HepG2 (cell line): Measurements from ENCODE around the gene PTAR1. TPM values are rescaled to one million over a fixed set of nuclear protein-coding genes. Genes with fewer than 3 reads are reported as not detected.
A peak's percentile ranks its signal among the peaks of the same experiment; 100 is the strongest.

Experiments
- CENPX ChIP-seq: sonication (generic); formaldehyde crosslinking; IDR thresholded peaks from 2 replicates; pipeline ENCODE4 v1.9.0; 2021; ENCODE audit warnings: mild to moderate bottlenecking, missing genetic modification reagents, moderate library complexity
- KLF13 ChIP-seq: sonication (generic); formaldehyde crosslinking; IDR thresholded peaks from 2 replicates; pipeline ENCODE4 v1.4.0; 2020; ENCODE audit warnings: mild to moderate bottlenecking, missing genetic modification reagents
- MAFF ChIP-seq: IDR thresholded peaks from 2 replicates; pipeline ENCODE4 v1.6.1; 2011; ENCODE audit warnings: low read depth, low read length, improper control_type of control experiment
- NCOA2 ChIP-seq: sonication (generic); formaldehyde crosslinking; IDR thresholded peaks from 2 replicates; pipeline ENCODE4 v1.8.0; 2022; ENCODE audit warnings: inconsistent platforms
- SIN3B ChIP-seq: fragments of 150-350 bp; IDR thresholded peaks from 2 replicates; pipeline ENCODE4 v1.6.1; 2014; ENCODE audit warnings: low read length
- SIX1 ChIP-seq: sonication (generic); formaldehyde crosslinking; IDR thresholded peaks from 2 replicates; pipeline ENCODE4 v1.4.0; 2020; ENCODE audit warnings: missing genetic modification reagents, borderline replicate concordance
- SNAPC2 ChIP-seq: sonication (generic); formaldehyde crosslinking; IDR thresholded peaks from 2 replicates; pipeline ENCODE4 v1.8.1; 2022; ENCODE audit warnings: mild to moderate bottlenecking, missing genetic modification reagents
- SP1 ChIP-seq, 2 experiments: fragments of 450-650 bp in 1 of 2; sonication (generic) in 1 of 2; formaldehyde crosslinking in 1 of 2; IDR thresholded peaks; 2 replicates each; pipeline versions ENCODE4 v1.4.0 to v1.6.1; 2016 to 2020; ENCODE audit warnings: missing genetic modification reagents in 1 of 2
- ZBTB20 ChIP-seq: sonication (generic); formaldehyde crosslinking; IDR thresholded peaks from 2 replicates; pipeline ENCODE4 v1.8.1; 2023; ENCODE audit warnings: missing genetic modification reagents, low read depth, mild to moderate bottlenecking, borderline replicate concordance
- ZNF282 ChIP-seq: fragments of 450-650 bp; IDR thresholded peaks from 2 replicates; pipeline ENCODE4 v1.6.1; 2018; ENCODE audit not compliant: partially characterized antibody
- ZNF431 ChIP-seq: sonication (generic); formaldehyde crosslinking; IDR thresholded peaks from 2 replicates; pipeline ENCODE4 v1.9.0; 2022; ENCODE audit warnings: missing genetic modification reagents, low read depth, mild to moderate bottlenecking, borderline replicate concordance
- ZNF558 ChIP-seq: sonication (generic); formaldehyde crosslinking; IDR thresholded peaks from 2 replicates; pipeline ENCODE4 v1.9.0; 2022; ENCODE audit warnings: mild to moderate bottlenecking, missing genetic modification reagents, borderline replicate concordance
- ZNF660 ChIP-seq: sonication (generic); formaldehyde crosslinking; IDR thresholded peaks from 2 replicates; pipeline ENCODE4 v1.5.1; 2020; ENCODE audit warnings: mild to moderate bottlenecking, low read depth, missing genetic modification reagents, borderline replicate concordance
- ZNF672 ChIP-seq: sonication (generic); formaldehyde crosslinking; IDR thresholded peaks from 2 replicates; pipeline ENCODE4 v1.8.1; 2022; ENCODE audit warnings: missing genetic modification reagents
- ZNF772 ChIP-seq: sonication (generic); formaldehyde crosslinking; IDR thresholded peaks from 2 replicates; pipeline ENCODE4 v1.5.0; 2020; ENCODE audit warnings: mild to moderate bottlenecking, missing genetic modification reagents
- ZNF790 ChIP-seq: sonication (generic); formaldehyde crosslinking; IDR thresholded peaks from 2 replicates; pipeline ENCODE4 v1.8.0; 2022; ENCODE audit warnings: missing genetic modification reagents, mild to moderate bottlenecking, borderline replicate concordance
- ZSCAN21 ChIP-seq: sonication (generic); formaldehyde crosslinking; IDR thresholded peaks from 2 replicates; pipeline ENCODE4 v1.8.0; 2022; ENCODE audit warnings: mild to moderate bottlenecking, missing genetic modification reagents, moderate library complexity, borderline replicate concordance
- polyA plus RNA-seq, 8 experiments: library from polyadenylated mRNA; depleted of rRNA in 3 of 8; stranded (reverse) in 7 of 8; unstranded in 1 of 8; fragments of >200 nt; fragmentation: Illumina TruSeq in 4 of 8; extraction: Trizol in 4 of 8; gene quantifications; 2 replicates each; pipeline versions ENCODE4 v1.2.1 to v1.2.3, GENCODE V29; 2011 to 2016; ENCODE audit warnings: low read depth in 4 of 8, missing spikeins in 1 of 8, mixed read lengths in 1 of 8; ENCODE audit not compliant: insufficient read depth in 1 of 8
- total RNA-seq, 5 experiments: library from RNA; depleted of rRNA; stranded (reverse); fragments of >200 nt; fragmentation: Illumina TruSeq; extraction: Trizol; gene quantifications; 2 replicates each; pipeline ENCODE4 v1.2.3, GENCODE V29; 2016; ENCODE audit warnings: low read depth in 1 of 5
- TF ChIP-seq, protein P1 (sequence below): IDR thresholded peaks from 2 replicates; pipeline ENCODE4 v1.6.1; 2016; ENCODE audit warnings: missing genetic modification reagents, missing compliant biosample characterization
- TF ChIP-seq, protein P2 (sequence below): IDR thresholded peaks from 2 replicates; pipeline ENCODE4 v1.6.1; 2016; ENCODE audit warnings: mild to moderate bottlenecking
- TF ChIP-seq, protein P3 (sequence below): sonication (generic); formaldehyde crosslinking; IDR thresholded peaks from 2 replicates; pipeline ENCODE4 v1.4.0; 2020; ENCODE audit warnings: missing genetic modification reagents
- TF ChIP-seq, protein P4 (sequence below): sonication (generic); formaldehyde crosslinking; IDR thresholded peaks from 2 replicates; pipeline ENCODE4 v1.8.0; 2022; ENCODE audit warnings: missing genetic modification reagents, mild to moderate bottlenecking, inconsistent platforms, borderline replicate concordance
- TF ChIP-seq, protein P5 (sequence below): sonication (generic); formaldehyde crosslinking; IDR thresholded peaks from 2 replicates; pipeline ENCODE4 v1.4.0; 2020; ENCODE audit warnings: missing genetic modification reagents

The PTAR1 gene
- total and polyA plus RNA-seq, 2 of the 13 experiments (the other 11 are each of a cell fraction or from before 2014, with no cell fraction given) = 26.5 to 42.1 TPM

DNA sequence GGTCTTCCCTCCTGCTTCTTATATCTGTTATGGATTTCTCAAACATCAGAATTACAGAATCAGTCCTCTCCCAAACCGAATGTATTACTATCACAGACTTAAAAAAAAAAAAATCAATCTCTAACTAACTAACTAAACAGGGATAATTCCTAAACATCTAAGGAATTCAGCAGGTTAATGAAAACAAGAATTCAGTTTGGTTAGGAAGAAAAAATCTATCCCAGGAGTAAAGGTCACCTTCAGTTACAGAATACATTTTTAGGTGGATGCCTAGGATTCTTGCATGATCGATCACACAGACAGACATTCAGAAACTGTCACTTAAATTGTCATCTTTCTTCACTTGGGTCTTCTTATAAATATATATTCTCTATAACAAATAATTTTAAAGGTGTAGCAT is 11.5 kb downstream of the PTAR1 start (continued):
- TF ChIP-seq, protein P1, sequence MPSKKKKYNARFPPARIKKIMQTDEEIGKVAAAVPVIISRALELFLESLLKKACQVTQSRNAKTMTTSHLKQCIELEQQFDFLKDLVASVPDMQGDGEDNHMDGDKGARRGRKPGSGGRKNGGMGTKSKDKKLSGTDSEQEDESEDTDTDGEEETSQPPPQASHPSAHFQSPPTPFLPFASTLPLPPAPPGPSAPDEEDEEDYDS (CRISPR knock-in tag) = no peak
- TF ChIP-seq SIN3B (no peak), ZSCAN21 (CRISPR knock-in tag) (no peak), ZNF558 (no peak), KLF13 (CRISPR knock-in tag) (no peak), SP1 (IDR thresholded peaks at IDR 0.05) (no peak), SP1 (CRISPR knock-in tag; IDR thresholded peaks at IDR 0.05) (no peak), SIX1 (CRISPR knock-in tag) (peak; percentile 35; the same call in 1 of the 2 replicates), CENPX (CRISPR knock-in tag) (no peak), NCOA2 (CRISPR knock-in tag) (peak; percentile 83), ZNF282 (no peak), ZNF672 (CRISPR knock-in tag) (no peak), SNAPC2 (CRISPR knock-in tag) (no peak), ZNF772 (CRISPR knock-in tag) (no peak), ZBTB20 (CRISPR knock-in tag) (no peak), MAFF (no peak), ZNF431 (CRISPR knock-in tag) (no peak), ZNF660 (CRISPR knock-in tag) (no peak), ZNF790 (CRISPR knock-in tag) (no peak)
- TF ChIP-seq, protein P2, sequence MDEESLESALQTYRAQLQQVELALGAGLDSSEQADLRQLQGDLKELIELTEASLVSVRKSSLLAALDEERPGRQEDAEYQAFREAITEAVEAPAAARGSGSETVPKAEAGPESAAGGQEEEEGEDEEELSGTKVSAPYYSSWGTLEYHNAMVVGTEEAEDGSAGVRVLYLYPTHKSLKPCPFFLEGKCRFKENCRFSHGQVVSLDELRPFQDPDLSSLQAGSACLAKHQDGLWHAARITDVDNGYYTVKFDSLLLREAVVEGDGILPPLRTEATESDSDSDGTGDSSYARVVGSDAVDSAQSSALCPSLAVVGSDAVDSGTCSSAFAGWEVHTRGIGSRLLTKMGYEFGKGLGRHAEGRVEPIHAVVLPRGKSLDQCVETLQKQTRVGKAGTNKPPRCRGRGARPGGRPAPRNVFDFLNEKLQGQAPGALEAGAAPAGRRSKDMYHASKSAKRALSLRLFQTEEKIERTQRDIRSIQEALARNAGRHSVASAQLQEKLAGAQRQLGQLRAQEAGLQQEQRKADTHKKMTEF = peak; percentile 53
- TF ChIP-seq, protein P3, sequence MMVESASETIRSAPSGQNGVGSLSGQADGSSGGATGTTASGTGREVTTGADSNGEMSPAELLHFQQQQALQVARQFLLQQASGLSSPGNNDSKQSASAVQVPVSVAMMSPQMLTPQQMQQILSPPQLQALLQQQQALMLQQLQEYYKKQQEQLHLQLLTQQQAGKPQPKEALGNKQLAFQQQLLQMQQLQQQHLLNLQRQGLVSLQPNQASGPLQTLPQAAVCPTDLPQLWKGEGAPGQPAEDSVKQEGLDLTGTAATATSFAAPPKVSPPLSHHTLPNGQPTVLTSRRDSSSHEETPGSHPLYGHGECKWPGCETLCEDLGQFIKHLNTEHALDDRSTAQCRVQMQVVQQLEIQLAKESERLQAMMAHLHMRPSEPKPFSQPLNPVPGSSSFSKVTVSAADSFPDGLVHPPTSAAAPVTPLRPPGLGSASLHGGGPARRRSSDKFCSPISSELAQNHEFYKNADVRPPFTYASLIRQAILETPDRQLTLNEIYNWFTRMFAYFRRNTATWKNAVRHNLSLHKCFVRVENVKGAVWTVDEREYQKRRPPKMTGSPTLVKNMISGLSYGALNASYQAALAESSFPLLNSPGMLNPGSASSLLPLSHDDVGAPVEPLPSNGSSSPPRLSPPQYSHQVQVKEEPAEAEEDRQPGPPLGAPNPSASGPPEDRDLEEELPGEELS (CRISPR knock-in tag) = peak; percentile 63
- TF ChIP-seq, protein P4, sequence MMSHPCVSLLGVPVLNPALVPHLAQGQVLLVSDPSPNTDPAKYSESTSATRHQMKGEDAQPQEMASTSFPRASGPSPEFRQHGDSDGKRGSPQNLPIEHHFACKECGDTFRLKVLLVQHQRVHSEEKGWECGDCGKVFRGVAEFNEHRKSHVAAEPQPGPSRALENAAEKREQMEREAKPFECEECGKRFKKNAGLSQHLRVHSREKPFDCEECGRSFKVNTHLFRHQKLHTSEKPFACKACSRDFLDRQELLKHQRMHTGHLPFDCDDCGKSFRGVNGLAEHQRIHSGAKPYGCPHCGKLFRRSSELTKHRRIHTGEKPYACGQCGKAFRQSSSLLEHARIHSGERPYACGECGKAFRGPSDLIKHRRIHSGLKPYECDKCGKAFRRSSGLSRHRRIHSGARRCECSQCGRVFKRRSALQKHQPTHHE (CRISPR knock-in tag) = no peak
- TF ChIP-seq, protein P5, sequence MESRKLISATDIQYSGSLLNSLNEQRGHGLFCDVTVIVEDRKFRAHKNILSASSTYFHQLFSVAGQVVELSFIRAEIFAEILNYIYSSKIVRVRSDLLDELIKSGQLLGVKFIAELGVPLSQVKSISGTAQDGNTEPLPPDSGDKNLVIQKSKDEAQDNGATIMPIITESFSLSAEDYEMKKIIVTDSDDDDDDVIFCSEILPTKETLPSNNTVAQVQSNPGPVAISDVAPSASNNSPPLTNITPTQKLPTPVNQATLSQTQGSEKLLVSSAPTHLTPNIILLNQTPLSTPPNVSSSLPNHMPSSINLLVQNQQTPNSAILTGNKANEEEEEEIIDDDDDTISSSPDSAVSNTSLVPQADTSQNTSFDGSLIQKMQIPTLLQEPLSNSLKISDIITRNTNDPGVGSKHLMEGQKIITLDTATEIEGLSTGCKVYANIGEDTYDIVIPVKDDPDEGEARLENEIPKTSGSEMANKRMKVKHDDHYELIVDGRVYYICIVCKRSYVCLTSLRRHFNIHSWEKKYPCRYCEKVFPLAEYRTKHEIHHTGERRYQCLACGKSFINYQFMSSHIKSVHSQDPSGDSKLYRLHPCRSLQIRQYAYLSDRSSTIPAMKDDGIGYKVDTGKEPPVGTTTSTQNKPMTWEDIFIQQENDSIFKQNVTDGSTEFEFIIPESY = no peak
